Stimulated activated CD8-positive, alpha-beta memory T cell treated with anti-CD3 and anti-CD28 coated beads, Interleukin-4, amount 100 ng/mL, for 48 hours (primary cell): ENCODE results near the gene LSM14B.
A peak's percentile ranks its signal among the peaks of the same experiment; 100 is the strongest.

Experiments used
- DNase-seq: peaks from one replicate; pipeline ENCODE4 v3.0.0-alpha.2; 2020

Gene LSM14B

GRCh38 chr20:62133051-62133845, 11.0 kb downstream of the LSM14B start:
- no peak for DNase-seq

GRCh38 chr20:62133864-62134263, 11.6 kb downstream of the LSM14B start:
- no peak for DNase-seq

GRCh38 chr20:62134735-62135231, 12.5 kb downstream of the LSM14B start:
- DNase-seq = no peak

GRCh38 chr20:62135573-62136266, 13.4 kb downstream of the LSM14B start:
- DNase-seq = no peak

- DNase-seq = peak; percentile 75
Measured at GRCh38 chr20:62136283-62137091, 14.2 kb downstream of the LSM14B start.

GRCh38 chr20:62137092-62137384, 14.8 kb downstream of the LSM14B start:
- DNase-seq = no peak

GRCh38 chr20:62137478-62138203, 15.4 kb downstream of the LSM14B start:
- DNase-seq = no peak

- DNase-seq = no peak
Measured at GRCh38 chr20:62138204-62138543, 15.9 kb downstream of the LSM14B start.

- DNase-seq = no peak
Measured at GRCh38 chr20:62138912-62139311, 16.6 kb downstream of the LSM14B start.

GRCh38 chr20:62139636-62140035, 17.4 kb downstream of the LSM14B start:
- DNase-seq = no peak

- DNase-seq = no peak
Measured at GRCh38 chr20:62141043-62141396, 18.7 kb downstream of the LSM14B start.

- peak; percentile 53 for DNase-seq
Measured at GRCh38 chr20:62141397-62142251, 19.3 kb downstream of the LSM14B start.

- peak; percentile 41 for DNase-seq
Measured at GRCh38 chr20:62142252-62143080, 20.2 kb downstream of the LSM14B start.

GRCh38 chr20:62143081-62143956, 21.0 kb downstream of the LSM14B start, which contains the start of the genes PSMA7 and SS18L1:
Gene PSMA7 (minus strand): TSS chr20:62143394. CDS start chr20:62143303, 91 bp downstream.
Gene SS18L1 (plus strand): TSS chr20:62143769. CDS start chr20:62143821, 52 bp downstream.
- peak; percentile 88 for DNase-seq

GRCh38 chr20:62143957-62144825, 21.9 kb downstream of the LSM14B start:
- peak; percentile 78 for DNase-seq

GRCh38 chr20:62145688-62146018, 23.4 kb downstream of the LSM14B start:
- no peak for DNase-seq

GRCh38 chr20:62146019-62146755, 23.9 kb downstream of the LSM14B start:
- no peak for DNase-seq

- no peak for DNase-seq
Measured at GRCh38 chr20:62147125-62147524, 24.9 kb downstream of the LSM14B start.
